D721Med (cell line): ENCODE measurements around the gene PITPNC1.
"Not testable (repeated sequence)": the region's sequence is repeated elsewhere in the genome, so short reads cannot be mapped to it uniquely, and the experiment has no call there.

ENCODE experiments used
- DNase-seq: peaks from one replicate; pipeline ENCODE4 v3.0.0; 2011; ENCODE audit warnings: low spot score; ENCODE audit not compliant: insufficient read length
- FAIRE-seq: peaks from 2 replicates; lab custom pipeline; 2011; peaks lifted over from hg19 to GRCh38; lab: Jason Lieb, UNC
- TF ChIP-seq, protein P1 (sequence below): IDR thresholded peaks from 2 replicates; pipeline ENCODE4 v1.5.1; 2012; ENCODE audit warnings: mild to moderate bottlenecking, control low read depth; ENCODE audit not compliant: insufficient read depth; ENCODE audit errors: missing control alignments

The PITPNC1 gene

DNA sequence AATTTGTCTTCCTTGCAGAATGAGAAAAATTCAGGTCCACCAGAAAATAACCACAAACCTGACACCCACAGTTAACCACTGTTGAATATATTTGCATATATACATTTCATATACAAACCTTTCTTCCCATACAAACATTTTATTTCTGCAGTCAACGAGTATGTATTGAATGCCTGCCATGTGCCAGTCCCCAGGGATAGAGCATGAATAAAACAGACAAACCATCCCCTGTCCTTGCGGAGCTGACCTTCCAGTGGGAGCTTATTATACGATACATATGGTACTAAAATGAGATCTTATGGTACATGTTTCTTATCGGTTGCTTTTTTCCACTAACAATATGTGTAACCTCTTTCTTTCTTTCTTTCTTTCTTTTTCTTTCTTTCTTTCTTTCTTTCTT lies 116.7 kb downstream of the PITPNC1 start:
- FAIRE-seq = no peak
- DNase-seq = no peak
- TF ChIP-seq, protein P1, sequence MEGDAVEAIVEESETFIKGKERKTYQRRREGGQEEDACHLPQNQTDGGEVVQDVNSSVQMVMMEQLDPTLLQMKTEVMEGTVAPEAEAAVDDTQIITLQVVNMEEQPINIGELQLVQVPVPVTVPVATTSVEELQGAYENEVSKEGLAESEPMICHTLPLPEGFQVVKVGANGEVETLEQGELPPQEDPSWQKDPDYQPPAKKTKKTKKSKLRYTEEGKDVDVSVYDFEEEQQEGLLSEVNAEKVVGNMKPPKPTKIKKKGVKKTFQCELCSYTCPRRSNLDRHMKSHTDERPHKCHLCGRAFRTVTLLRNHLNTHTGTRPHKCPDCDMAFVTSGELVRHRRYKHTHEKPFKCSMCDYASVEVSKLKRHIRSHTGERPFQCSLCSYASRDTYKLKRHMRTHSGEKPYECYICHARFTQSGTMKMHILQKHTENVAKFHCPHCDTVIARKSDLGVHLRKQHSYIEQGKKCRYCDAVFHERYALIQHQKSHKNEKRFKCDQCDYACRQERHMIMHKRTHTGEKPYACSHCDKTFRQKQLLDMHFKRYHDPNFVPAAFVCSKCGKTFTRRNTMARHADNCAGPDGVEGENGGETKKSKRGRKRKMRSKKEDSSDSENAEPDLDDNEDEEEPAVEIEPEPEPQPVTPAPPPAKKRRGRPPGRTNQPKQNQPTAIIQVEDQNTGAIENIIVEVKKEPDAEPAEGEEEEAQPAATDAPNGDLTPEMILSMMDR = no peak

DNA sequence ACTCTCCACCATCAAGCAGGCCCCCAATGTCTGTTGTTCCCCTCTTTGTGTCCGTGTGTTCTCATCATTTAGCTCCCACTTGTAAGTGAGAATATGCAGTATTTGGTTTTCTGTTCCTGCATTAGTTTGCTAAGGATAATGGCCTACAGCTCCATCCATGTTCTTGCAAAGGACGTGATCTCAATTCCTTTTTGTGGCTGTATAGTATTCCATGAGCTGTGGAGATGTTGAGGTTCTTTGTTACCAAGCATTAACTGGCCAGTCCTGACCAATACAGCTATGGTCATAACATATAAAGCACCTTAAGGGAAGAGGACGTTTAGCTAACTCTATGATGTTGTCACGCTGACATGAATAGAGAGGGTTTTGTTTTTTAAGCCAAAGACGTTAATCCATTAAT lies 118.5 kb downstream of the PITPNC1 start:
- not testable (repeated sequence) for FAIRE-seq, DNase-seq

DNA sequence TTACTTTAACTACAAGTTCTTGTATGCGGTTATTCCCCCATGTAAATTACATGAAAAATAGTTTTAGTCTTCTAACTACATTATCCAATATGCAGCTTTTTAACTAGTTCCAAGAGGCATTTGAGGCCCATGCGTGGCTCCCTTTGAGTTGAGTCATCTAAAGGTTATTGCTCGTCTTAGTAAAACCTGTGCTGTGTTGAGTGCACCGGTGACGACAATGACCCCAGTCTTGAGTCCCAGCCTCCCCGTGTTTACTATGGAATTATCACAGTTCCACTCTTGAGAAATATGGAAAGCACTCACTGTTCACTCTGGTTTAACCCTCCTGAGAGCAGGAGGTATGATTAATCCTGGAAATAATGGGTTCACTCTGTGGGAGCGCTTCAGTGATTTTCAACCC lies 119.2 kb downstream of the PITPNC1 start:
- DNase-seq = no peak
- TF ChIP-seq, protein P1 = no peak
- no peak for FAIRE-seq

DNA sequence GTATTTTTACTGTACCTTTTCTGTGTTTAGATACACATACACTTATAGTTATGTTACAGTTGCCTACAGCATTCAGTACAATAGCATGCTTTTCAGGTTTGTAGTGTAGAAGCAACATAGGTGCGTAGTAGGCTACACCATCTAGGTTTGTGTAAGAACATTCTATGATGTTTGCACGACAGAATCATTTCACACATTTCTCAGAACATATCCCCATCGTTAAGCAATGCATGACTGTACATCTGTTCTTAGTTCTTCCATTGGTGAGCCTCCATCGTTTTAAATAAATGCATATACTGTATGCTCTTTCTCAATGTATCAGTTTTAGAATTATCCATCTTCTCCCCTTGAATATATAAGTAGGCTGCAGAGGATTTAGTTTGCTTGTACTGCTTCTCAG lies 122.6 kb downstream of the PITPNC1 start:
- FAIRE-seq (no peak), DNase-seq (no peak)
- TF ChIP-seq, protein P1 = no peak

DNA sequence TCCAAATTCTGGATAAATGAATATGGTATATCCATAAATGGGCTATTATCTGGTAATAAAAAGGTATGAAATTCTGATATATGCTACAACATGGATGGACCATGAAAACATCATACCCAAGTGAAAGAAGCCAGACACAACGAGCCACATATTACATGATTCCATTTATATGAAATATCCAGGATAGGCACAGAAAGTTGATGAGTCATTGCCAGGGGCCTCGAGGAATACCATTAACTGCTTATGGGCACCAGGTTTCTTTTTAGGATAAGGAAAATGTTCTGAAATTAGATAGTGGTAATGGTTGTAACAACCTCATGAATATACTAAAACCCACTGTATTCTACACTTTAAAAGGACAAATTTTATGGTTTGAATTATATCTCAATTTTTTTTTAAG lies 123.2 kb downstream of the PITPNC1 start:
- DNase-seq = no peak
- no peak for FAIRE-seq
- TF ChIP-seq, protein P1 = no peak

DNA sequence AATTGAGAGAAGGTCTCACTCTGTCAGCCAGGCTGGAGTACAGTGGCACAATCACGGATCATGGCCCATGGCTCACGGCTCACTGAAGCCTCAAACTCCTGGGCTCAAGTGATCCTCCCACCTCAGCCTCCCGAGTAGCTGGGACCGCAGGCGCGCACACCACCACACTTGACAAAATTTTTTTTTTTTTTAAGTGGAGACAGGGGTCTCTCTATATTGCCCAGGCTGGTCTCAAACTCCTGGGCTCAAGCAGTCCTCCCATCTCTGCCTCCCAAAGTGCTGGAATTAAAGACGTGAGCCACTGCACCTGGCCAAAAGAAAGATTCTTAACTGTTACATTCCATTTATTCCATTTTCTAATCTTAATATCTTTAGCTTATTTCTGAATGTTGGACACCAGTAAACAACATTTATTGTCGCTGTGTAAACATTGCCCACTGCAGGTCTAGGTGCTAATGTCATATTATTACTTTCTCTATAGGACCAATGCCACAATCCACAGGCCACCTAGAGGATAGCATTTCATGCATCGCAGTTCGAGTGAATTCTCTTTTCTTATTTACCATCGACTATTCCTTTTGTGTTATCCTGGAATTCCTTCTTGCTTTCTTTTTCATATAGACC lies 123.7 kb downstream of the PITPNC1 start:
- TF ChIP-seq, protein P1 = no peak
- FAIRE-seq (no peak), DNase-seq (no peak)

DNA sequence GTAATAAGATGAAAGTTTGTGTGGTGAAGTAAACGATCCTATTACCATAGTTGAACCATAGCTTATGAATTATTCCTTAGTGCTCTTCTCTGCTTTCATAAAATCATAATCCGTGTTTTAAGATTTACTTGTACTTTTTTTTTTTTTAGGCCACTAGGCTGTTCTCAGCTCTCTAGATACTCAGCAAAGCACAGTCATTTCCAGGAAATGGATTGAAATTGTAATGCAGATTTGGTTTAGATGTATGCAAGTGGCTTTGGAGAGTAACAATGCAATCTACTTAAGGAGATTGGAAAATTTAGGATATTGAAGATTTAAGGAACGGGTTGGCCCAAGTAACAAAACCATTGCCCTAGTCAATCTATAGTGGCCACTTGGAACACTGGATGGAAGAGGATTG lies 125.1 kb downstream of the PITPNC1 start:
- TF ChIP-seq, protein P1 = no peak
- DNase-seq (no peak), FAIRE-seq (no peak)

DNA sequence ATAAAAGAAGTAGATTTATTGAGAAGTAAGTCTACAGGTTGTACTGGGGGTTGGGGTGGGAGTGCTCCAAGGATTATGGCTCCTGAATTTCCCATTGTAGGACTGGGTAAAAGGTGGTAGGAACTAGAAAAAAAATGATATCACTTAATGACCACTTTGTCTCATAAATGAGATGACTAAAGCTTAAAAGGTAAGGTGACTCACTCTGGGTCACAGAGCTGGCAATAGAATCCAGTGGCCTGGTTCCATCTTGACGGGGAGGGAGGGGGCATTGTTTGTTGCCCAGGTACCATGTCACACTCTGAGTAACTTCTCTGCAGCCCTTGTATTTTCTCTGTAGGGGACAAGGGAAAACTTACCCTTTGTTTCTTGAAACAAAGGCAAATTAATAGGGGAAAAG lies 126.1 kb downstream of the PITPNC1 start:
- no peak for DNase-seq
- no peak for FAIRE-seq
- TF ChIP-seq, protein P1 = no peak
